HCT116 (cell line): Measurements from ENCODE around the gene DPH2.

ENCODE experiments used
- ATF3 ChIP-seq: IDR thresholded peaks from 2 replicates; pipeline ENCODE4 v1.6.1; 2012
- CTCF ChIP-seq, 3 experiments: fragments of 200-600 bp in 1 of 3; sonication (generic) in 1 of 3; IDR thresholded peaks in 2 of 3; conservative IDR thresholded peaks in 1 of 3; 2 replicates each; pipeline ENCODE4 v1.5.1; 2012 to 2017; ENCODE audit warnings: low read depth in 2 of 3, low read length in 2 of 3, antibody characterized with exemption in 1 of 3, borderline replicate concordance in 1 of 3, control low read depth in 1 of 3, mild to moderate bottlenecking in 1 of 3, mixed read lengths in 1 of 3, mixed run types in 1 of 3, moderate library complexity in 1 of 3; ENCODE audit not compliant: insufficient read depth in 1 of 3
- ELF1 ChIP-seq: IDR thresholded peaks from 2 replicates; pipeline ENCODE4 v1.6.1; 2012; ENCODE audit warnings: low read depth, borderline replicate concordance
- EZH2phosphoT487 ChIP-seq: fragments of 200-600 bp; IDR thresholded peaks from 2 replicates; pipeline ENCODE4 v1.6.1; 2018; ENCODE audit warnings: antibody characterized with exemption, borderline replicate concordance
- MAX ChIP-seq: IDR thresholded peaks from 2 replicates; pipeline ENCODE4 v1.6.1; 2012
- POLR2A ChIP-seq: IDR thresholded peaks from 2 replicates; pipeline ENCODE4 v1.7.0; 2011; ENCODE audit warnings: borderline replicate concordance; ENCODE audit not compliant: insufficient read depth, insufficient read length; ENCODE audit errors: extremely low read depth
- RAD21 ChIP-seq: IDR thresholded peaks from 2 replicates; pipeline ENCODE4 v1.6.1; 2012; ENCODE audit warnings: low read depth, mild to moderate bottlenecking

GRCh38 chr1:43937179-43937865 lies 32.5 kb upstream of the DPH2 start:
- no peak for TF ChIP-seq POLR2A
- TF ChIP-seq CTCF (IDR thresholded peaks at IDR 0.05 in 2 of 3, conservative IDR thresholded peaks at IDR 0.05 in 1 of 3; ENCODE audit: borderline replicate concordance in 1 of 3, insufficient read depth in 1 of 3, low read depth in 2 of 3, low read length in 2 of 3), result no peak
- no peak for TF ChIP-seq RAD21
- TF ChIP-seq ATF3, result no peak
- no peak for TF ChIP-seq EZH2phosphoT487
- TF ChIP-seq ELF1, result no peak
- no peak for TF ChIP-seq MAX
